RWPE1 (cell line): ENCODE results near the gene CACHD1.

Source experiments
- CTCF ChIA-PET: fragments of 350-600 bp; sonication (Branson Sonifier 250); formaldehyde crosslinking; extraction: SDS; loops from one replicate; lab custom pipeline; 2021; lab: Yijun Ruan, JAX
- POLR2A ChIA-PET: fragments of 400-600 bp; formaldehyde crosslinking; extraction: SDS; loops from one replicate; lab custom pipeline; 2020; ENCODE audit warnings: antibody characterized with exemption; ENCODE audit not compliant: low non-redundant PET; lab: Yijun Ruan, JAX
- DNase-seq: peaks from one replicate; pipeline ENCODE4 v3.0.0; 2012; ENCODE audit warnings: low spot score
- H3K27ac ChIP-seq: fragments of 450-650 bp; 2 replicates; pipeline ENCODE4 v1.5.1; 2017
- CTCF ChIP-seq: fragments of 450-650 bp; conservative IDR thresholded peaks from 2 replicates; pipeline ENCODE4 v1.5.1; 2017; ENCODE audit warnings: low read depth, mild to moderate bottlenecking

CACHD1 gene

GRCh38 chr1:64575881-64576676 is 106.2 kb downstream of the CACHD1 start:
- no peak for DNase-seq
- POLR2A ChIA-PET, result no interaction called here
- CTCF ChIA-PET, result no interaction called here
- TF ChIP-seq CTCF, result no peak
- no peak overlapping the region for H3K27ac ChIP-seq

GRCh38 chr1:64578270-64578973 is 108.5 kb downstream of the CACHD1 start:
- CTCF ChIA-PET, result no interaction called here
- POLR2A ChIA-PET, result no interaction called here
- H3K27ac ChIP-seq, result no peak overlapping the region
- DNase-seq, result no peak
- no peak for TF ChIP-seq CTCF

- ChIA-PET POLR2A (no interaction called here), CTCF (interaction anchor here (0.8 kb wide), 1 partner anchor 12 kb away, joined by 3 read pairs; no protein-coding TSS in a partner anchor)
- TF ChIP-seq CTCF, result no peak
- no peak for DNase-seq
- no peak overlapping the region for H3K27ac ChIP-seq
These were observed 109.8 kb downstream of the CACHD1 start for GRCh38 chr1:64579767-64580166.

GRCh38 chr1:64581135-64581842 is 111.4 kb downstream of the CACHD1 start:
- no peak for DNase-seq
- H3K27ac ChIP-seq, result no peak overlapping the region
- ChIA-PET CTCF (interaction anchor here (0.5 to 0.7 kb wide), 2 partner anchors 268 to 298 kb away, joined by 3 read pairs; no protein-coding TSS in a partner anchor), POLR2A (no interaction called here)
- TF ChIP-seq CTCF, result no peak

- CTCF ChIA-PET, result interaction anchor here (0.6 kb wide), 1 partner anchor 101 kb away, joined by 3 read pairs; no protein-coding TSS in a partner anchor
- H3K27ac ChIP-seq, result no peak overlapping the region
- POLR2A ChIA-PET, result no interaction called here
- no peak for DNase-seq
- no peak for TF ChIP-seq CTCF
These were observed 111.9 kb downstream of the CACHD1 start for GRCh38 chr1:64581843-64582185.

GRCh38 chr1:64584479-64584878 is 114.5 kb downstream of the CACHD1 start:
- ChIA-PET CTCF (no interaction called here), POLR2A (no interaction called here)
- no peak for DNase-seq
- no peak overlapping the region for H3K27ac ChIP-seq
- TF ChIP-seq CTCF, result no peak
